Muscle of back (tissue), 11 donors: ENCODE results near the gene ITM2C. TPM values are rescaled to one million over a fixed set of nuclear protein-coding genes. Genes with fewer than 3 reads are reported as not detected.

Source experiments
- DNase-seq, 3 donors: peaks; one replicate each; pipeline versions ENCODE4 v3.0.0 to v3.0.0-alpha.2; 2013
- polyA plus RNA-seq, 10 donors: library from polyadenylated mRNA; unstranded; fragments of 120-200 nt; gene quantifications; one replicate each; pipeline ENCODE4 v1.2.1, GENCODE V29; 2013; ENCODE audit not compliant: insufficient read length in 10 of 10

The ITM2C gene
- polyA plus RNA-seq, 10 donors, result 122 to 273 (median 169) TPM

GRCh38 chr2:230846360-230846759 is 18.4 kb upstream of the ITM2C start:
- DNase-seq, result no peak

- DNase-seq, result peak; percentile 69 to 91 (median 80)
Measured at GRCh38 chr2:230847883-230848388, 16.8 kb upstream of the ITM2C start.

GRCh38 chr2:230849633-230850357 is 14.9 kb upstream of the ITM2C start:
- peak in 1 of 3 donors; percentile 39 for DNase-seq

- DNase-seq, result no peak
Measured at GRCh38 chr2:230850358-230850658, 14.4 kb upstream of the ITM2C start.

GRCh38 chr2:230852113-230852512 is 12.6 kb upstream of the ITM2C start:
- DNase-seq, result no peak

- DNase-seq, result no peak
Measured at GRCh38 chr2:230861552-230862255, 3.0 kb upstream of the ITM2C start.

- no peak for DNase-seq
Measured at GRCh38 chr2:230862292-230862691, 2.5 kb upstream of the ITM2C start.

- no peak for DNase-seq
Measured at GRCh38 chr2:230863031-230863430, 1.7 kb upstream of the ITM2C start.

- no peak for DNase-seq
Measured at GRCh38 chr2:230863442-230864121, 1.2 kb upstream of the ITM2C start.

GRCh38 chr2:230864122-230864604 is 579 bp upstream of the ITM2C start:
- DNase-seq, result no peak

- peak in 1 of 3 donors; percentile 81 for DNase-seq
Measured at GRCh38 chr2:230865307-230865765, 594 bp downstream of the ITM2C start.

GRCh38 chr2:230865766-230866755 is 1.3 kb downstream of the ITM2C start:
- DNase-seq, result peak in 1 of 3 donors; percentile 82

GRCh38 chr2:230866756-230867523 is 2.2 kb downstream of the ITM2C start:
- peak in 1 of 3 donors; percentile 65 for DNase-seq

GRCh38 chr2:230868161-230868946 is 3.6 kb downstream of the ITM2C start:
- peak in 1 of 3 donors; percentile 54 for DNase-seq

- DNase-seq, result peak in 1 of 3 donors; percentile 85
Measured at GRCh38 chr2:230868947-230869913, 4.5 kb downstream of the ITM2C start.

GRCh38 chr2:230869914-230870543 is 5.3 kb downstream of the ITM2C start:
- DNase-seq, result peak in 1 of 3 donors; percentile 55

- peak in 1 of 3 donors; percentile 72 for DNase-seq
Measured at GRCh38 chr2:230870544-230871360, 6.0 kb downstream of the ITM2C start.
